Femur (tissue), 1 donor: ENCODE measurements around the gene LDHD.
"Not testable (repeated sequence)": the region's sequence is repeated elsewhere in the genome, so short reads cannot be mapped to it uniquely, and the experiment has no call there.

Source experiments
- DNase-seq: peaks from one replicate; pipeline ENCODE4 v3.0.0-alpha.2; 2017

The LDHD gene

GRCh38 chr16:75116081-75116910 is at the start of gene LDHD:
TSS of gene LDHD (minus strand) at chr16:75116780. CDS start at chr16:75116720, 60 bp downstream.
- peak; percentile 68 for DNase-seq

GRCh38 chr16:75160386-75160785 is 43.8 kb upstream of the LDHD start:
- no peak for DNase-seq

- no peak for DNase-seq
Observed at GRCh38 chr16:75152635-75153034, 36.1 kb upstream of the LDHD start.

DNA sequence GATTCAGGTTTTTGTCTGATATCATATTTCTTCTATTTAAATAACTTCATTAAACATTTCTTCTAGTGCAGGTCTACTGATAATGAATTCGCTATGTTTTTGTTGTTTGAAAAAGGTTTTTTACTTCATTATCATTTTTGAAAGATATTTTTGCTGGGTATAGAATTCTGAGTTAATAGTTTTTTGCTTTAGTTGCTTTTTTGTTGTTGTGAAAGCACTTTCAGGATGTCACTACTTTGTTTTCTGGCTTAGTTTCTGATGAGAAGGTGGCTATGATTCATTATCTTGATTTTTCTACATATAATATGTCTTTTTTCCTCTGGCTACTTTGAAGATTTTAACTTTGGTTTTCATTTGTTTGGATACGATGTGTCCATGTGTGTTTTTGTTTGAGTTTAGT is 35.2 kb upstream of the LDHD start:
- no peak for DNase-seq

GRCh38 chr16:75148311-75149195 is 32.0 kb upstream of the LDHD start, which contains the start of gene ZFP1:
TSS of gene ZFP1 (plus strand) at chr16:75148524. CDS start at chr16:75152952, 4,428 bp downstream.
- peak; percentile 96 for DNase-seq

DNA sequence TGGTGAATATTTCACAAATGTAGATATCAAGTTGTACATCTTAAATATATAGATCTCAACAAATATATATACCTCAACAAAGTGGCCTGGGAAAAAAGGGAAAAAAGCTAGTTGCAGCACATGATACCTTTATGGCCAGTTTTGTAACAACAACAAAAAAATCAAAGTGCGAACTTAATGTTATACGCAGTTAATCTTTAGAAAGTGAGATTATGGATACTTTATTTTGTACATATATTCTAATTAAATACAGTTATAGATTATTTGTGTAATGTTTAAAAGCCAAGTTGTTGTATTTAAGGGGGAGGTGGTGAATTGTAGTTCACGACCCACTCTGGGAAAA is 31.4 kb upstream of the LDHD start:
- DNase-seq: no peak

GRCh38 chr16:75143941-75144340 is 27.4 kb upstream of the LDHD start:
- no peak for DNase-seq

GRCh38 chr16:75139498-75139897 is 22.9 kb upstream of the LDHD start:
- DNase-seq: no peak

DNA sequence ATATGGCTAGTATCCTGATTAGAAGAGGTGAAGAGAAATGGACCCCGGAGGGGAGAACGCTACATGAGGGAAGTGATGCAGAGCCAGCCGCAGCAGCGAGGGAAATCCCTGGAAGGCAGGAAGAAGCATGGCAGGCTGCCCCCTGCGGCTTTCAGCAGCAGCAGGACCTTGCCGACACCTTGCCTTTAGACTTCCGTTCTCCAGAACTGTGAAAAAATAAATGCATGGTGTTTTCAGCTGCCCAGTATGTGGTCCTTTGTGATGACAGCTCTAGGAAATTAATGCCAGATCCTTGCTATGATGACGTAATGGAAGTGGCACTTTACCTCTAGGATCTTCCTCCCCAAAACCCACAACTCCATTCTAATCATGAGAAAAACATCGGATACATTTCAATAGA is 22.1 kb upstream of the LDHD start:
- DNase-seq: no peak

DNA sequence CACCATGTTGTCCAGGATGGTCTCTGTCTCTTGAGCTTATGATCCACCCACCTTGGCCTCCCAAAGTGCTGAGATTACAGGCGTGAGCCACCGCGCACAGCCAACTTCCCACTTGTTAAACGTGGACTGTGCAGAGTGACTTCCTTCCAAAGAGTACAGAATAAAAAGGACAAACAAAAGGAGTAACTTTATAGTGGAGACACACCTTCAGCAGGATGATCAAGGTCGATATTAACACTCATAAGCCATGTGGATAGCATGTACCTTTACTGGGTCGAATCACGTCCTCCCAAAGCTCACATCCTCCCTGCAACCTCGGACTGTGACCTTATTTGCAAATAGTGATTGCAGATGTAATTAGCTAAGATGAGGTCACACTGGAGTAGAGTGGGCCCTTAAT is 21.7 kb upstream of the LDHD start:
- DNase-seq: no peak

GRCh38 chr16:75131081-75131480 is 14.5 kb upstream of the LDHD start:
- no peak for DNase-seq

DNA sequence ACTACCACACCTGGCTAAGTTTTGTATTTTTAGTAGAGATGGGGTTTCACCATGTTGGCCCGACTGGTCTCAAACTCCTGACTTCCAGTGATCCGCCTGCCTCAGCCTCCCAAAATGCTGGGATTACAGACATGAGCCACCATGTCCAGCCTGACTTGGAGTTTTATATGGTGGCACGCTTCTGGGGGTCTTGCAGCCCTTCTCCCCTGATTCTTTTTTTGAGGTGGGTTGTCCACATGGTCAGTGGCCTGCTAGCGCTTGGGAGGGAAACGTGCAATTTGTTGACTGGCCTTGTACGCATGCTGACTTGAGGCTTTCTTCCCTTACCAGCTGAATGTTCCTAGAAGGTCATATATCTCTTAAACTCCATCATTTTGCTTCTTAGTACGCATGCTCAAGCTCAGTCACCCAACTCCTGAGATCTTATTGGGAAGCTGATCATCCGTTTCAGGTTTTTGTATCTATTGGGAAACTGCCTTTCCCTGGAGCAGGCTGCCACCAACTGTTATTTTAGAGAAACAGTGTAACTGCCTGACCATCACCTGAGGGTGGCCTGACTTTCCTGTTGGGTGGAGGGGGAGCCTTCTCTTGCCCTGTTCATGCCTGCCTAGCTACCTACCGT is 13.7 kb upstream of the LDHD start:
- no peak for DNase-seq

DNA sequence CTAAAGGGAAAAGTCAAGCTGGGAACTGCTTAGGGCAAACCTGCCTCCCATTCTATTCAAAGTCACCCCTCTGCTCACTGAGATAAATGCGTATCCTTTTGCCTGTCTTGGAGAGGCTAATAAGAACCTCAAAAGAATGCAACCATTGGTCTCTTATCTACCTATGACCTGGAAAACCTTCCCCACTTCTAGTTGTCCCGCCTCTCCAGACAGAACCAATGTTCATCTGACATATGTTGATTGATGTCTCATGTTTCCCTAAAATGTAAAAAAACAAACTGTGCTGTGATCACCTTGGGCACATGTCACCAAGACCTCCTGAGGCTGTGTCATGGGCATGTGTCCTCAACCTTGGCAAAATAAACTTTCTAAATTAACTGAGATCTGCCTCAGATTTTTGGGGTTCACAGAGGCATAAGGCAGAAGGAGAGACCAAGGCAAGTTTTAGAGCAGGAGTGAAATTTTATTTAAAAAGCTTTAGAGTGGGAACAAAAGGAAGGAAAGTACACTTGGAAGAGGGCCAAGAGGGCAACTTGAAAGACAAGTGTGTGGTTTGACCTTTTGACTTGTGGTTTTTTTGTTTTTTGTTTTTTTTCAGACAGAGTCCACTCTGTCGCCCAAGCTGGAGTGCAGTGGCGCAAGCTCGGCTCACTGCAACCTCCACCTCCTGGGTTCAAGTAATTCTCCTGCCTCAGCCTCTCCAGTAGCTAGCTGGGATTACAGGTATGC is 13.0 kb upstream of the LDHD start:
- not testable (repeated sequence) for DNase-seq

- no peak for DNase-seq
Observed at GRCh38 chr16:75127713-75128415, 11.3 kb upstream of the LDHD start.

GRCh38 chr16:75122609-75123008 is 6.0 kb upstream of the LDHD start:
- DNase-seq: no peak

- no peak for DNase-seq
Observed at GRCh38 chr16:75121949-75122568, 5.5 kb upstream of the LDHD start.

DNA sequence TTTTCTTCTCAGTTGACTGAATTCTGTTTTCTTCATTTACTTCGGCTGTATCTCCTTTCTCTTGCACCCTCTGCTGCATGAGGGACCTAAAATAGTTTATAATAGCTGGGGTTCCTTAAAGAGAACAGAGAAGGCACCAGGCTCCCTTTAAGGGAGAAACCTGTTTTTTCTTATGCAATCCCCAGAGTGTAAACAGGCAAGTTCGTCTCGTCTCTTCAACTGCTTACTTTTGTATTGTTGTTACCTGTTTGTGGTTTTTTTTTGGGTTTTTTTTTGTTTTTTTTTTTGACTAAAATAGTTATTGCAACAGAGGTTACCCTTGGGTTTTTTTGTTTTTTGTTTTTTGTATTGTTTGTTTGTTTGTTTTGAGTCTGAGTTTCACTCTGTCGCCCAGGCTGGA is 3.7 kb upstream of the LDHD start:
- DNase-seq: no peak

- no peak for DNase-seq
Observed at GRCh38 chr16:75118943-75119539, 2.5 kb upstream of the LDHD start.

- no peak for DNase-seq
Observed at GRCh38 chr16:75116911-75117245, 298 bp upstream of the LDHD start.

DNA sequence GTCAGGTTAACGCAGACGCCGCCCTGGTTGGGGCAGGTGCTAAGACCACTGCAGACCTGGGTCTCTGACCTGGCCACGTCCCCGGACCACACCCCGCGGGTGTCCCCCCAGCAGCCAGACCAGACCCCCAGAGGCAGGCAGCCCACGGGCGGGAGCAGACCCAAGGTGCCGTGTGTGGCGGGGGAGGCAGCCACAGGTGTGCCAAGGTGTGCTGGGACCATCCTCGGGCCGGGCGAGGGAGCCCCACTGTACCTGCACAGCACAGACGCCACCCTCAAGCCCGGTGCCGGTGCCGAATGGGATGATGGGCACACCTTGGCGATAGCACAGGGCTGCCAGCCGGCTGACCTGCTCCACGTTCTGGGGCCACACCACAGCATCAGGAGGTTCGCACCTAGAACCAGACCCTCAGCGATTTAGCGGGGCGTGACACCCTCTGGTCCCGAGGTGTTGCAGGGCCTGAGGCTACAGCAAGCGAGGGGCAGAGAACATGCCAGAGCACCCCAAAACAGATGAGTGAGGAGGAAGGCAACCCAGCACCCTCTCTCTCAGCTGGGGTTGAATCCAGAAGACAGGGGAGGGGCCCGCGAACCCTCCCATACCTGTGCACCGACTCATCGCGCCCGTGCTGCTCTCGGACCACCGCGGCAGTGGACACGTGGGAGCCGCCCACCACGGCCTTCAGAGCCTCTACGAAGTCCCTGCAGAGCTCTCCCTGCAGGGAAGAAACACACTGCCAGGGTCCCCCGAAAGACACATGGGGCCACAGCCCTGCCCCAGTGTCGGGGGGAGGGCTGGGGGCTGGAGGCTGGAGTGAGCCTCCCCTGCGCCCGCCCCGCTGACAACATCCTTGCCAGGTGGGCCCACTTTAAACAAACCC is 1.4 kb downstream of the LDHD start:
- no peak for DNase-seq
